ENCODE data around the gene TAS2R3. TPM values are rescaled to one million over a fixed set of nuclear protein-coding genes. Genes with fewer than 3 reads are reported as not detected.

The TAS2R3 gene
- polyA plus RNA-seq, 1 experiment, result not detected

DNA sequence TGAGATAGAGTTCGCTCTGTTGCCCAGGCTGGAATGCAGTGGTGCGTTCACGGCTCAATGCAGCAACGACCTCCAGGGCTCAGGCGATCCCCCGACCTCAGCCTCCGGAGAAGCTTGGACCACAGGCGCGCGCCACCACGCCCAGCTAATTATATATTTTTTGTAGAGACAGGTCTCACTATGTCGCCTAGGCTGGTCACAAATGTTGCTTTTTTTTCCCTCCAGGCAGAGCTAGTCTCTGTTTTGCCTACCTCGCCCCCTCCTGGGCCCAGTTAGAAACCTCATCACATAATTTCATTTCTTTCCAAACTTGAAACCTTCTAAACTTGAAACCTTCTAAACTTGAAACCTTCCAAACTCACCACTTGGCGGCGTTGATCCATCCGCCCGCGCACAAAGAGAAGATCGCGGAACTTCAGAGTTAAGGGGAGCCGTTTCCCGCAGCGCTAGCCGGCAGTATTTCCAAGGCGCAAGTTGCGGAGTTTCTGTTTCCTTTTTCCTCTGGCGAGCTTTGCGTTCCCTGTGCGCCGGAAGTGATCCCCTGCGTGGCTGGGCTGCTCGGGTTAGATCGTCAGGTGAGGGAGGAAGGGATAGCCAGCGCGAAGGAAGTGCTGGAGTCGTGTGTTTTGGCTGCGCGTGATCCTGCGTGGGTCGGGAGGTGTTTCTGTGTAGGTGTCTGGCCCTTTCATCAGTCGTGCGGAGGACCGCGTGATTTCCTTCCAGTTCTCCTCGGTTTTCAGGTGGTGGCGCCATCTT is 25.9 kb upstream of the TAS2R3 start, which contains the start of gene SSBP1:
TSS of gene SSBP1 (plus strand) at position 523 of the 756 bp plus-strand sequence. CDS start 809 bp downstream, outside the sequence.
- Histone ChIP-seq H3K27me3 (ENCODE audit: control insufficient read depth, insufficient read depth, low read length) (no peaks in the 10 kb centered on the region), H3K4me3 (ENCODE audit: low read depth, low read length) (peak within 1 kb of the TSS; percentile 88), H3K36me3 (ENCODE audit: control insufficient read depth, insufficient read depth, low read length) (peaks cover 3% of the 10 kb centered on the region)
- DNase-seq (ENCODE audit: low read depth), result peak; percentile 82
- CTCF ChIA-PET, result interaction anchor here (0.6 to 2.3 kb wide), 20 partner anchors 9 to 1681 kb away, joined by 3 to 17 read pairs (median 4); partner anchors contain the start of gene TAS2R4
- POLR2A ChIA-PET, result interaction anchor here (0.5 to 0.6 kb wide), 2 partner anchors 60 to 497 kb away, joined by 3 to 9 read pairs; no protein-coding TSS in a partner anchor
- TF ChIP-seq, protein P1, sequence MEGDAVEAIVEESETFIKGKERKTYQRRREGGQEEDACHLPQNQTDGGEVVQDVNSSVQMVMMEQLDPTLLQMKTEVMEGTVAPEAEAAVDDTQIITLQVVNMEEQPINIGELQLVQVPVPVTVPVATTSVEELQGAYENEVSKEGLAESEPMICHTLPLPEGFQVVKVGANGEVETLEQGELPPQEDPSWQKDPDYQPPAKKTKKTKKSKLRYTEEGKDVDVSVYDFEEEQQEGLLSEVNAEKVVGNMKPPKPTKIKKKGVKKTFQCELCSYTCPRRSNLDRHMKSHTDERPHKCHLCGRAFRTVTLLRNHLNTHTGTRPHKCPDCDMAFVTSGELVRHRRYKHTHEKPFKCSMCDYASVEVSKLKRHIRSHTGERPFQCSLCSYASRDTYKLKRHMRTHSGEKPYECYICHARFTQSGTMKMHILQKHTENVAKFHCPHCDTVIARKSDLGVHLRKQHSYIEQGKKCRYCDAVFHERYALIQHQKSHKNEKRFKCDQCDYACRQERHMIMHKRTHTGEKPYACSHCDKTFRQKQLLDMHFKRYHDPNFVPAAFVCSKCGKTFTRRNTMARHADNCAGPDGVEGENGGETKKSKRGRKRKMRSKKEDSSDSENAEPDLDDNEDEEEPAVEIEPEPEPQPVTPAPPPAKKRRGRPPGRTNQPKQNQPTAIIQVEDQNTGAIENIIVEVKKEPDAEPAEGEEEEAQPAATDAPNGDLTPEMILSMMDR (IDR thresholded peaks at IDR 0.05; ENCODE audit: insufficient read depth, low read depth, low read length), result peak; percentile 84

DNA sequence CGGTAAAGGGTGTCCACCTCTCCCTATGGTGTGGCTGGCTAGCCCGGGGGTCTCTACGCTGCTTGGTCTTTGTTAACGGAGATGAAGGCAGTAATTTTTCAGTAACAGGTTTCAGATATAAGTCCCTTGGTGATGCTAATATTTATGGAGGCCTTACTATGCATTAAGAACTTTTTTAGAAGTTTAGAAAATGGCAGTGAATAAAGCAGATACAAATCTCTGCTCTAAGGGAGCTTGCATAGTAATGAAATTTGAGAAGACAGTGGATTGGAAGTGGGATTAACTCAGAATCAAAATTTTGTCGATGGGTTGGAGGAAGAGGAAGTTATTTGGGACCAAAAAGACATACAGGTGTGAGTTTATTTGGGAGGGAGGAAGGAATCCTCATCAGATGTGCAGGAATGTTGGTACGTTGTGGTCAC is 25.3 kb upstream of the TAS2R3 start:
- POLR2A ChIA-PET, result no interaction called here
- peak overlapping the region; percentile 88 for H3K4me3 ChIP-seq (ENCODE audit: low read depth, low read length)
- no peaks in the 10 kb centered on the region for H3K27me3 ChIP-seq (ENCODE audit: control insufficient read depth, insufficient read depth, low read length)
- H3K36me3 ChIP-seq (ENCODE audit: control insufficient read depth, insufficient read depth, low read length), result peaks cover 6% of the 10 kb centered on the region
- TF ChIP-seq, protein P1 (IDR thresholded peaks at IDR 0.05; ENCODE audit: insufficient read depth, low read depth, low read length), result peak; percentile 27; the same call in 1 of the 2 replicates
- DNase-seq (ENCODE audit: low read depth), result no peak
- CTCF ChIA-PET, result interaction anchor here (0.7 to 2.3 kb wide), 17 partner anchors 9 to 810 kb away, joined by 3 to 17 read pairs (median 5); partner anchors contain the start of gene TAS2R4

DNA sequence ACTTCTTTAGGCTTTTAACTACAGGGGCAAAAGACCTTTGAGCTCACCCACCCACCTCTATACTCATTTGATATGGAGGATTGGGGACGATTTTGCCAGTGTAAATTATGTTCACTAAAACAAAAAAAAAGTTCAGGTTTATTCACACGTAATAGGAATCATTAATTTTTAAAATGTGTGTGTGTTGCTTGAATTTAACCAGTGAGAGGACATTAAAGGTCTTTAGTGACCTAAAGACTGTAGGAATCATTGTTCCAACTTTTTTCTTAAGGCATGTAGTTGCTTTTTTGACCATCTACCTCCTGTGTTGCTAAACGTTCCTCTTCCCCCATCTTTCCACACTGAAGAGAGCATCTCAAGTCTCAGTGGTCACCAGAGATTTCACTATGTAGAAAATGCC is 24.6 kb upstream of the TAS2R3 start:
- Histone ChIP-seq H3K4me3 (ENCODE audit: low read depth, low read length) (peak overlapping the region; percentile 88), H3K36me3 (ENCODE audit: control insufficient read depth, insufficient read depth, low read length) (peaks cover 8% of the 10 kb centered on the region), H3K27me3 (ENCODE audit: control insufficient read depth, insufficient read depth, low read length) (no peaks in the 10 kb centered on the region)
- CTCF ChIA-PET, result interaction anchor here (1.1 to 2.3 kb wide), 4 partner anchors 9 to 22 kb away, joined by 3 to 17 read pairs (median 10); no protein-coding TSS in a partner anchor
- no peak for DNase-seq (ENCODE audit: low read depth)
- TF ChIP-seq, protein P1 (IDR thresholded peaks at IDR 0.05; ENCODE audit: insufficient read depth, low read depth, low read length), result no peak
- POLR2A ChIA-PET, result no interaction called here

DNA sequence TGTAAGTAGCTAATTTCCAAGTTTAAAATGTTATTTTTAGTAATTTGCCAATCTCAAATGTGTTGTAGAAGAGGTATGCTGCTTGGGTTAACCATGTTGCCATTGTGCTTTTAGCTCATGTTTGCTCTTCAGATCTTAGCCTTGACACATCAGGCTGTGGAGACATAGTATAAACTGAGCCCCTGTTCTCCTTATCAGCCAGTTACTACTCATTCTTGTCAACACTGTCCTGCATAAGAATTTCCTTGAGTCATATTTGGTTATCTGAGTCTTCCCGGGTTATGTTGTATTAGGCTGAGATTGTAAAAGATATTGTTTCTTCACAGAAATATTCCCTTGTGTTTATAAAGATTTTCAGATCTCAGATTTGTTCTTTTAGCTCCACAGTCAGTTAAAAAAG is 21.7 kb upstream of the TAS2R3 start:
- no peak overlapping the region for H3K4me3 ChIP-seq (ENCODE audit: low read depth, low read length)
- no peak for DNase-seq (ENCODE audit: low read depth)
- H3K36me3 ChIP-seq (ENCODE audit: control insufficient read depth, insufficient read depth, low read length), result peaks cover 11% of the 10 kb centered on the region
- CTCF ChIA-PET, result interaction anchor here (1.6 kb wide), 1 partner anchor 15 kb away, joined by 4 read pairs; no protein-coding TSS in a partner anchor
- POLR2A ChIA-PET, result no interaction called here
- H3K27me3 ChIP-seq (ENCODE audit: control insufficient read depth, insufficient read depth, low read length), result no peaks in the 10 kb centered on the region
- TF ChIP-seq, protein P1 (IDR thresholded peaks at IDR 0.05; ENCODE audit: insufficient read depth, low read depth, low read length), result no peak

DNA sequence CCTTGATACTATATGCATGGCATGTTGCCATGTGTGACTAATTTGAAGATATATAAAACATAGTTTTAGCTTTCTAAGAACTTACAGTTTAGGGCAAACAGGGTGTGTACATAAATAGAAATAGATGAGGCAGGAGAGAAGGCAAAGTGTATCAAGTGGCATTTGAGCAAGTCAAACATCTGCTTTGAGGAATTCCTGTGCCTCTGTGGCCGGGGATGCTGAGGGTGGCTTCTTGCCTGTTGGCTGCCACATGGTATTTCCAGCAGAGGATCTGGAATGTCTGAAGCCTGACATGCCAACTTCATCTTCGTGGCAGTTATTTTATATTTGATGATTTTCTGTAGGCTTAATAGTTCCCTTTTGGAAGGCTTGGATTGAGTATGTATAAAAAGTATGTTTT is 19.8 kb upstream of the TAS2R3 start:
- TF ChIP-seq, protein P1 (IDR thresholded peaks at IDR 0.05; ENCODE audit: insufficient read depth, low read depth, low read length), result no peak
- Histone ChIP-seq H3K36me3 (ENCODE audit: control insufficient read depth, insufficient read depth, low read length) (peaks cover 15% of the 10 kb centered on the region), H3K4me3 (ENCODE audit: low read depth, low read length) (no peak overlapping the region), H3K27me3 (ENCODE audit: control insufficient read depth, insufficient read depth, low read length) (no peaks in the 10 kb centered on the region)
- POLR2A ChIA-PET, result no interaction called here
- CTCF ChIA-PET, result no interaction called here
- no peak for DNase-seq (ENCODE audit: low read depth)

Data from BJ (cell line).